Gastrocnemius medialis (tissue), 4 donors: ENCODE measurements around the gene DEK. TPM values are rescaled to one million over a fixed set of nuclear protein-coding genes. Genes with fewer than 3 reads are reported as not detected.

Experiments used
- ATAC-seq, 2 donors: fragments of 150-250 bp; one replicate each; pipeline ENCODE4 v1.9.1; 2016
- DNase-seq, 2 donors: peaks; one replicate each; pipeline ENCODE4 v3.0.0-alpha.2; 2019
- H3K27ac ChIP-seq, 4 donors: fragments of 200-600 bp; sonication (generic); 1 replicate in 1 of 4; 2 replicates in 3 of 4; pipeline ENCODE4 v1.5.1; 2016 to 2018; ENCODE audit warnings: mild to moderate bottlenecking in 2 of 4, moderate library complexity in 1 of 4
- H3K27me3 ChIP-seq, 3 donors: fragments of 200-600 bp; sonication (generic) in 2 of 3; 1 replicate in 1 of 3; 2 replicates in 2 of 3; pipeline versions ENCODE4 v1.5.1 to v1.6.0; 2016 to 2019; ENCODE audit warnings: mild to moderate bottlenecking in 1 of 3, moderate library complexity in 1 of 3
- H3K36me3 ChIP-seq, 2 donors: fragments of 200-600 bp; sonication (generic) in 1 of 2; one replicate each; pipeline ENCODE4 v1.5.1; 2017 to 2018
- H3K4me1 ChIP-seq, 2 donors: fragments of 200-600 bp; sonication (generic) in 1 of 2; one replicate each; pipeline ENCODE4 v1.5.1; 2016 to 2017; ENCODE audit warnings: mild to moderate bottlenecking in 2 of 2
- H3K4me3 ChIP-seq, 4 donors: fragments of 200-600 bp; sonication (generic) in 3 of 4; 1 replicate in 1 of 4; 2 replicates in 3 of 4; pipeline ENCODE4 v1.5.1; 2016 to 2019; ENCODE audit warnings: mild to moderate bottlenecking in 2 of 4
- H3K9me3 ChIP-seq, 3 donors: fragments of 200-600 bp; sonication (generic) in 2 of 3; 1 replicate in 1 of 3; 2 replicates in 2 of 3; pipeline ENCODE4 v1.5.1; 2016 to 2019
- CTCF ChIP-seq, 5 experiments: fragments of 450-650 bp in 3 of 5; fragments of 200-600 bp in 2 of 5; sonication (generic) in 2 of 5; IDR thresholded peaks in 4 of 5; conservative IDR thresholded peaks in 1 of 5; 1 replicate in 4 of 5; 2 replicates in 1 of 5; pipeline ENCODE4 v1.5.1; 2016 to 2019; ENCODE audit warnings: antibody characterized with exemption in 5 of 5, mild to moderate bottlenecking in 3 of 5, moderate library complexity in 3 of 5
- POLR2A ChIP-seq, 2 donors: fragments of 450-650 bp; IDR thresholded peaks; one replicate each; pipeline ENCODE4 v1.6.1; 2017; ENCODE audit warnings: antibody characterized with exemption in 2 of 2, mild to moderate bottlenecking in 2 of 2, moderate library complexity in 2 of 2
- in situ Hi-C, 4 donors: fragments of 200-750 bp; cut with MboI; loops; one replicate each; pipeline versions ENCODE4 v1.15.0 to v1.8.0; 2017; ENCODE audit warnings: low sequenced_read_pairs in 4 of 4
- intact Hi-C: fragments of 100-400 bp; cut with DNase I; formaldehyde crosslinking; loops from one replicate; pipeline ENCODE4 v1.15.1; 2023; ENCODE audit warnings: low total_unique reads
- total RNA-seq, 4 donors: library from RNA; depleted of rRNA; stranded (reverse); fragments of >200 nt; gene quantifications; one replicate each; pipeline versions ENCODE4 v1.1.0 to v1.2.3, GENCODE V29; 2016

The DEK gene
- total RNA-seq, 4 donors from 2014 or later, result 60.5 to 134 (median 105) TPM

GRCh38 chr6:18244251-18244650 lies 20.1 kb downstream of the DEK start:
- no peaks in the 10 kb centered on the region for H3K27me3 ChIP-seq
- in situ Hi-C loops (no loop called here), intact Hi-C loops (no loop called here)
- H3K4me1 ChIP-seq, result peaks cover 0 to 7% of the 10 kb centered on the region in 2 donors
- peak overlapping the region in 1 of 4 donors; percentile 16 for H3K27ac ChIP-seq
- ATAC-seq (no peak), DNase-seq (no peak)
- peaks cover 0 to 26% of the 10 kb centered on the region in 2 donors for H3K36me3 ChIP-seq
- no peak overlapping the region for H3K4me3 ChIP-seq
- H3K9me3 ChIP-seq, result no peaks in the 10 kb centered on the region
- TF ChIP-seq CTCF (IDR thresholded peaks at IDR 0.05 in 4 of 5, conservative IDR thresholded peaks at IDR 0.05 in 1 of 5) (no peak), POLR2A (IDR thresholded peaks at IDR 0.05) (no peak)

GRCh38 chr6:18243302-18243893 lies 20.9 kb downstream of the DEK start:
- no peak overlapping the region for H3K4me3 ChIP-seq
- peaks cover 0 to 7% of the 10 kb centered on the region in 2 donors for H3K4me1 ChIP-seq
- intact Hi-C loops, result no loop called here
- DNase-seq (no peak), ATAC-seq (no peak)
- TF ChIP-seq POLR2A (IDR thresholded peaks at IDR 0.05) (no peak), CTCF (IDR thresholded peaks at IDR 0.05 in 4 of 5, conservative IDR thresholded peaks at IDR 0.05 in 1 of 5) (no peak)
- H3K36me3 ChIP-seq, result peaks cover 0 to 18% of the 10 kb centered on the region in 2 donors
- no peaks in the 10 kb centered on the region for H3K27me3 ChIP-seq
- H3K9me3 ChIP-seq, result no peaks in the 10 kb centered on the region
- H3K27ac ChIP-seq, result peak overlapping the region in 1 of 4 donors; percentile 16
- in situ Hi-C loops, result no loop called here

- ATAC-seq (peak; percentile 33 to 92), DNase-seq (peak in 1 of 2 donors; percentile 44)
- in situ Hi-C loops, result no loop called here
- no peaks in the 10 kb centered on the region for H3K27me3 ChIP-seq
- no peak overlapping the region for H3K4me3 ChIP-seq
- H3K9me3 ChIP-seq, result no peaks in the 10 kb centered on the region
- TF ChIP-seq CTCF (IDR thresholded peaks at IDR 0.05 in 4 of 5, conservative IDR thresholded peaks at IDR 0.05 in 1 of 5) (no peak), POLR2A (IDR thresholded peaks at IDR 0.05) (no peak)
- H3K36me3 ChIP-seq, result peaks cover 0 to 10% of the 10 kb centered on the region in 2 donors
- H3K27ac ChIP-seq, result peak overlapping the region in 2 of 4 donors; percentile 16 to 20
- intact Hi-C loops, result no loop called here
- H3K4me1 ChIP-seq, result peaks cover 0 to 5% of the 10 kb centered on the region in 2 donors
Observed at GRCh38 chr6:18242062-18242851, 22.1 kb downstream of the DEK start.

- Histone ChIP-seq H3K4me3 (no peak overlapping the region), H3K9me3 (no peaks in the 10 kb centered on the region), H3K4me1 (no peaks in the 10 kb centered on the region), H3K36me3 (peaks cover 0 to 18% of the 10 kb centered on the region in 2 donors), H3K27me3 (no peaks in the 10 kb centered on the region), H3K27ac (peak overlapping the region in 2 of 4 donors; percentile 16 to 20)
- intact Hi-C loops, result no loop called here
- DNase-seq (no peak), ATAC-seq (no peak)
- in situ Hi-C loops, result no loop called here
- TF ChIP-seq POLR2A (IDR thresholded peaks at IDR 0.05) (no peak), CTCF (IDR thresholded peaks at IDR 0.05 in 4 of 5, conservative IDR thresholded peaks at IDR 0.05 in 1 of 5) (no peak)
Observed at GRCh38 chr6:18241208-18242038, 22.9 kb downstream of the DEK start.
